HG03469 (cell line): Measurements from ENCODE around the gene SH3PXD2B.
"Not testable (repeated sequence)": the region's sequence is repeated elsewhere in the genome, so short reads cannot be mapped to it uniquely, and the experiment has no call there.

Experiments used
- ATAC-seq: cut with Tn5 transposase; IDR thresholded peaks from one replicate; pipeline ENCODE4 v1.9.1; 2021; ENCODE audit warnings: mild to moderate bottlenecking, moderate library complexity, moderate number of reproducible peaks; ENCODE audit not compliant: unreplicated experiment

SH3PXD2B gene

DNA sequence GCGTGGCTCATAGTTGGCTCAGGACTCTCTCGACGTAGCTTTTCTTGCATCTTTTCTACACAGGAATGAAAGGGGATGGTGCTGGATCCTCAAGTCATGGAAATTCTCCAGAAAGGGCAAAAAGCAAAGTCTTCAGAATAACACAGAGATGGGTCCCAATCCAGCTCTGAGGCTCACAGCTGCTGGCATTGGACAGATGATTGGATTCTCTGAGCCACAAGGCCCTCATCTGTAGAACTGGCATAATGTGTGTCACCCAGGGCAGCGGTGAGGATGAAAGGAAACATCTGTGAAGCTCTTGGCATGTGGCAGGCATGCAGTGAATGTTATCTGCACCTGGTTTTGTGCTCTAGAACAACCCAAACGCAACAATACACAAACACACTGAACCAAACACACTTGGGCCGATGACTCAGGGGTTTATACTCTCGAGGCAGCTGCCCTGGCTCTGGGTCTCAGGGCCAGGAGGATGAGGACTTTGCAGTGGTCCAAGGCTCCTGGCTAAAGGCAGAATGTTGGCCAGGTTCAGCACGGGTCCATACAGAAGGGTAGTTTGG is 106.8 kb downstream of the SH3PXD2B start:
- no peak for ATAC-seq

DNA sequence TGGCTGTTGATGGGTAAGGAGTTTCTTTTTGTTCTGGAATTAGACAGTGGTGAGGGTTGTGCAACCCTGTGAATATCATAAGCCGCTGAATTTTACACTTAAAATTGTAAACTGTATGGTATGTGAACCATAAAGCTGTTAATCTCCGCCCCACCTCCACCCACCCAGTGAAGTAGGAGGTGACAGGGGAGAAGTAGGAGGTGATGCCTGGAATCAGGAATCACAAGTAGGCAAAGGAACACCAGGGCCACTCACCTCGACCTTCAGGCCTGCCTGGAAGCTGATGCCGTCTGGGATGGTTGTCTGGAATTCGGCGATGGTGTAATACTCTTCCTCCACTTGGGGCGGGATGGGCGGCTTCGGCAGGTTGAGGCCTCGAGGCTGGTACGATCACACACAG is 108.4 kb downstream of the SH3PXD2B start:
- no peak for ATAC-seq

DNA sequence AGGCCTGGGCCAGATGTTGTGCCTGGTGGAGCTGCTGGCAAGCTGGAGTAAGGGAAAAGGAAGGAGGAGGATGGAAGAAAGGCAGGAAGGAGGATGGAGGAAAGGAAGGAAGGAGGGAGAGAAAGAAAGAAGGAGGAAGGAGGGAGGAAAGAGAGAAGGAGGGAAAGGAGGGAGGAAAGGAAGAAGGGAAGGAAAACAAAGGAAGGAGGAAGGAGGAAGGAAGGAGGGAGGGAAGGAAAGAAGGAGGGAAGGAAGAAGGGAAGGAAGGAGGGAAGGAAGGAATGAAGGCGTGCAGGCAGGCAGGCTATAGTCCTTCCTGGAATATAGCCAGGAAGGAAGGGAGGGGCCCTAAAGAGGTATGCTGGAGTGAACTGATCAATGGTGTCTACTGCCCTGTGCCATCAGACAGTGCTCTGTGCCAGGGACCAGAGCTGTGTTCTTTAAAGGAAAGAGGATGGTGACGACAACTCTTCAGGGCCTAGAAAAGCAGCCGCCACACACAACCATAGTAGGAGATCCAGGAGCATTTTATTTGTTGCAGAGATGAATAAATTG is 109.4 kb downstream of the SH3PXD2B start:
- ATAC-seq, result no peak

DNA sequence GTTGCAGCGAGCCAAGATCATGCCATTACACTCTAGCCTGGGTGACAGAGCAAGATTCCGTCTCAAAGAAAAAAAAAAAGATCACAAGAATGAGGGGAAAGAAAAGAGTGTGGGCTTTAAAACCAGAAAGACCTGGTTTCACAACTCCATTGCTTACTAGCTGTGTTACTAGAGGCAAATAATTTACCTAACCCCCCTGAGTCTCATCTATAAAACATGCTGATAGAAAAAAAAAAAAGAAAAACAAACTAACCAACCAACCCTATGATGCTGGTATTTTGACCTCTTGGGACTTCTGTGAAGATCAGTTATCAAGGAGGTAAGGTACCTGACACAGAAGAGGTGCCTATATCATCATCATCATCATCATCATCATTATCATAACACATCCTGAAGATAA is 110.6 kb downstream of the SH3PXD2B start:
- no peak for ATAC-seq

DNA sequence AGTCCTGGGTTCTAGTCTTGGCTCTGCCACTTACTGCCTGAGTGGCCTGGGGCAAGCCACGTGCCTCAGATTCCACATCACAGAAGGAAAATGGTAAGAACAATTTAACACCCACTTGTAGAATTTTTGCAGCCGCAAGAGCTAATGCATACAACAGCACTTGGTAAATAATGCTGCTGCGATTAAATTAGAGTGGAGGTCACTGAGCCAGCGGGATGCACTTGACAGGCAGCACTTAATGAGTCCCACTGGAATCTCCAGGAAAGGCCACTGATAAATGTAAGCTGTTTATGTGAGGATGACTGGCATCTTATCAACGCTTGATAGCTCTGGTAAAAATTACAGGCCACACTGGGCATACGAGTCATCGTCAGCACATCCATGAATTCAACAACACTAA is 111.4 kb downstream of the SH3PXD2B start:
- ATAC-seq, result no peak

DNA sequence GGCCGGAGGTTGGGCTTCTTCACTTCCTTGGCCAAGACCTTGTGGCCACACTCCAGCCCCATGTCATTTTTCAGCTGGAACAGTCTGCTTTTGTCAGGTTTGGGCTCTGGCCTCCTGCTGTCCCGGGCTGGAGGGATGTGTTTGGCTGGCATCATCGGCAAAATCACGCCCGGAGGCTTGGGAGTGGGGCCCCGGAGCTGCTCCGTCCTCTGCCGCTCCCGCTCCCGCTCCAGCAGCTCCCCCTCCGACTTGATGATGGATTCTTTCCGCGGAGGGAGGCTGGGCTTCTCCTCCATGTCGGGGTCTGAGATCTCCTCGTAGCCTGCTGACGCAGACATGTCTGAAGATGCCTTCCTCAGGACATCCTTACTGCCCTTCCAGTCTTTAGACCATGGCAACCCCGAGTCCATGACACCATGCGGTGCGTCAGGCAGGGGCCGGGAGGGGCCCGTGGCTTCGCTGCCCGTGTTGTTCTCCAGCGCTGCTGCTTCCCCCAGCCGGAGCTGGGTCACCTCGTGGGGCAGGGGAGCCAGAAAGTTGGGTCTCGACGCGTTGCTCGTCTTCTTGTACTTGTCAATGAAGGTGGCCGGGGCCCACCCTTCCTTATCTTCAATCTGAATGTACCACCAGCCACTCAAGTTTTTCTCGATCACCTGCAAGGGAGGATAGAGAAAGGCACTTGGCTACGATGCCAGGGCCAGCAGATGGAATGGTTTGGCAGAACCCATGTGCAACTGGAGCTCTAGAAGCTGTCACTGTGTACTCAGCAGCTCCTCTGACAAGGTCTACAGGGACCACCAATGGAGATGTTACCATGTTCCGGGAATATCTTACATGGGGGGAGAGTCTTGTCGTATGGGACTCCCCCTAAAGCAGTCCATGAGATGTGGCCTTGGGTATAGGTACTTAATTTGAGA is 114.8 kb downstream of the SH3PXD2B start:
- ATAC-seq, result no peak

DNA sequence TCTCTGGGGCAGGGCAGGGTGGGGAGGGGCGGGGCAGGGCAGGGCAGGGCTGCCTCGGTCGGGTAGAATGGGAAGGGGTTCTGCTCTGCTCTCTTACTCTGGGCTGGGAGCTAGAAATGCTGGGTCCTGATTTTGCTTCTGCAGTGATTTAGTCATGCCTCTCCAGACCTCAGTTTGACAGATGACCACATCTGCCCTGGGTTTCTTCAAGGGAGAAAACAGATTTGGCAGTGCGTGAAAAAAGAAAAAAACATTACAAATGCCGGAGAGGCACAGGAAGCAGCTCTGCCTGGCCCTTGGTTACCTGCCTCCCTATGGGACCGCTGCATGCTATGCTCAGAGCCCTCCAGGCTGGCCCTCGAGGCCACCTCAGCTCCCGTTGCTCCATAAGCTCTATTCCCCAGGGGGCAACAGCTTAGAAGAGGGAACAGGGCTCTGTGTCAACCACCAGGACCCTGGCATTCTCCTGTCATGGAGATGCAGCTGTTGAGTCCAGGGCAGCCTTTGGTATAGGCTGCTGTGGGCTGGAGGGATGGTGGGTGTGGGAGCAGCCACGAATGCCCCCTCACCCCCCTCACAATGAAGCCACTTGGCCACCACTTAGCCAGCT is 117.5 kb downstream of the SH3PXD2B start:
- no peak for ATAC-seq

DNA sequence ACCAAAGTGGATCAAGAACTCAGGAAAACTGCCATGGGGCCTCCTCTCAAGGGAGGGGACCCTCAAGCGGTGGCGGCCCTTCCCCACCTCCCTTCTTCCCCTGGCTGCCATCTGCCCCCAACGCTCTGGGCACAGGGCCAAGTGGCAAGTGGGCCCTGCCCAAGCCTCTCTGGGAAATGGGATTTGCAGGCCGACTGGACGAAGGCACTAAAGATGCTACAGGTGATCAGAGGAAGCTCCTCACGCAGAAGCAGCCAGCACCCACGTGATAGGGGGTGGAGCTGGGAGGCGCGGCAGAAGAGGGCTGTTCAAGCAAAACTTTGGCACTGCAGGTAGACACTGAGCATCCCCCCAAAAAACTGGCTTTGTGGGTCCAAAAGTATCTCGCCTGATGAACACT is 118.1 kb downstream of the SH3PXD2B start:
- no peak for ATAC-seq

DNA sequence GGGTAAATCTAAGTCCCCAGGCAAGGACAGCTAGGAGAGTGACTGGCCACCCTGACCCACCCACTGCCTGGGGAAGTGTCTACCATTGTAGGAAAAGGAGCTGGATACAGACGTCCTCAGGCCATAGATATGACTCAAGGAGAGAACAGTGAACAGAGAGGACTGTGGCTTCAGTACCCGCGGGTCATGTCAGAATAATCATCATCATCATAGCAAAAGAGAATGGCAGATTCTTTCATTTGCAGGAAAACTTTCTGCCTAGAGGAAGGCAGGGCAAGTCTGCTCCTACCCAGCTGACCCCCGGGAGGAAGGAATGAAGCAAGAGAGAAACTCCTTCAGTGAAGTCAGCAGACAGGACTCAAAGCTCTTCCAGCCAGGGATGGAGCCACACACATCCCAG is 118.6 kb downstream of the SH3PXD2B start:
- ATAC-seq, result no peak

DNA sequence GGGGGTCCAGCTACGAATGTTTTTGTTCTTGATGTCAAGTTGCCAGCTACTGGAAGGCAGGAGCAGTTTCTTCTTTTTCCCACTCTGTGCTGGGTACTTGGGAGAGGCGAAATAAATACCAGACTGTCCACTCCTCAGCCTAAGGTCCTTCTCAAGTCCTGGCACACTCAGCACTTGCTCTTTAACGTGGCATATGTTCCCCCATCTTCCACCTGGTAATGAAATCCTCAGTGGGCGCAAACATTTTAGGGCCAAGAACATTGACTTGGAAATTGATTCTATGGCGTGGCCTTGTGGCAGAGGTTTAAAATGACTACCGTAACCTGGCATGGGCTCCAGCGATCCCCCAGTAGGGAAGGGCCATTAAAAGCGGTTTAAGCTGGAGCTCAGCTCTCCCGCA is 119.7 kb downstream of the SH3PXD2B start:
- ATAC-seq, result no peak

DNA sequence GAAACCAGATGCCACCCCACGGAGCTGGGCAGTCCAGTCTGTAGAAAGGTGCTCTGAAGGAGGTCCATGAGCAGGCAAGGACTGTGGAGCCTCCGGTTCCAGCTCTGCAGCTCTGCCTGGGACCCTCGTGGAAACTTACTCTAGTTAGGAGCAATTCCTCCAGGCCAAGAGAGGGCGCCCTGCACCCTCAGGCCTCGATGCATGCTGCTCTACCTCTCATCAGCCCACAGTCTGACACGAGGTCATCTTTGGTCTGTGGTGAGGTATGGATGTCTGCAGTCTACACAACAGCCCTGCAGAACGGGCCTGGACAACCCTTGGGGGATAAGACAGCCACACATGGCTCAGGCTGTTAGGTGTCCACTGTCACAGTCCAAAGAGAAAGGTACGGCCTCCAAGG is 120.1 kb downstream of the SH3PXD2B start:
- no peak for ATAC-seq

DNA sequence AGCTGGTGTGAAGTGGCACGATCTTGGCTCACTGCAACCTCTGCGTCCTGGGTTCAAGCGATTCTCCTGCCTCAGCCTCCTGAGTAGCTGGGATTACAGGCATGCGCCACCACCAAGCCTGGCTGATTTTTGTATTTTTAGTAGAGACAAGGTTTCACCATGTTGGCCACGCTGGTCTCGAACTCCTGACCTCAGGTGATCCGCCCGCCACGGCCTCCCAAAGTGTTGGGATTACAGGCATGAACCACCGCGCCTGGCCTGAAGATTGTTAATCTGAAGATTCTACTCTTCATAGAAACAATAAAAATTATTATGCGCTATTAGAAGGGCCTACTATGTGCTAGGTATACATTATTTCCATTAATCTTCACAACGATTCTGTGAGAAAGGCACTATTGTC is 127.4 kb downstream of the SH3PXD2B start:
- not testable (repeated sequence) for ATAC-seq

DNA sequence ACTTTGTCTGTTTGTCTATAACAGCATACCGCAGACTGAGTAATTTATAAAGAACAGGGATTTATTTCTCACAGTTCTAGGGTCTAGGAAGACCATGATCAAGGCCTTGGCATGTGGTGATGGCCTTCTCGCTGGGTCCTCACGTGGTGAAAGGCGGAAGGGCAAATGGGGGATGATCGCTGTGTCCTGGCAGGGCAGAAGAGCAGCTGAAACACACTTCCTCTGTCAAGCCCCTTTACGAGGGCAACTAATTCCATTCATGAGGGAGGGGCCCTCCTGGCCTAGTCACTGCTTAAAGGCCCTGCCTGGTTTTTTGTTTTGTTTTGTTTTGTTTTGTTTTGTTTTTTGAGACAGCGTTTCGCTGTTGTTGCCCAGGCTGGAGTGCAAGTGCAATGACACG is 128.9 kb downstream of the SH3PXD2B start:
- no peak for ATAC-seq

DNA sequence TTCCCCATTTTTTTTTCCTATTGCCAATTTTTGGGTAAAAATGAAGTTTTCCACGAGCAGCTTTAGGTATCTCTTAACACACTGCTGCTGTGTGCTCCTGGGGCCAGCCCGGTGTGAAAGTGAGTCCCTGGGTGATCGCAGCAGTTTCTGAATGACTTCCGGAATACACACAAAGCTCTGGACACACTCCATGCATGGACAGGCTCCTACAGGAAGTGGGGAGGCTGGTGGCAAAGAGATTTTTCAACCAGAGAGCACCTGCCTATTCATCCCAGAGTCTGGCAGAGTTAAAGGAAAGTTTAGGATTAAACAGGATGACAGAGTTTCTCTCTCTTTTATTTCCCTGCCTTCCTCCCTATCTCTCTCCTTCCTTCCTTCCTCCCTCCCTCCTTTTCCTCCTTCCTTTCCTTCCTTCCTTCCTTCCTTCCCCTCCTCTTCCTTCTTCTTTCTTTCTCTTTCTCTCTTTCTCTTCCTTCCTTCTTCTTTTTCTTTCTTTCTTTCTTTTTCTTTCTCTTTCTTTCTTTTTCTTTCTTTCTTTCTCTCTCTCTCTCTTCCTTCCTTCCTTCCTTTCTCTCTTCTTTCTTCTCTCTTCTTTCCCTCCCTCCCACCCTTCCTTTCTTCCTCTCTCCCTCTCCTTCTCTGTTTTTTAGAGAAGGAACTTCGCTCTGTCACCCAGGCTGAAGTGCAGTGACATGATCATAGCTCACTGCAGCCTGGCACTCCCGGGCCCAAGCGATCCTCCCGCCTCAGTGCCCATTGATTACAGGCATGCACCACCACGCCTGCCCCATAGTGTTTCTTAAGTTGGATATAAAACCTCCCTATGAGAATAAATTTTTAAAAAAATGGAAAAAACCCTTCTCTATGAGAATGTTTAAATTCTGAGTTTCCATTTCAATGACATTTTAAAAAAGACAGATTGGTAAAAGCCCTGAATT is 132.0 kb downstream of the SH3PXD2B start:
- peak; percentile 69 for ATAC-seq

DNA sequence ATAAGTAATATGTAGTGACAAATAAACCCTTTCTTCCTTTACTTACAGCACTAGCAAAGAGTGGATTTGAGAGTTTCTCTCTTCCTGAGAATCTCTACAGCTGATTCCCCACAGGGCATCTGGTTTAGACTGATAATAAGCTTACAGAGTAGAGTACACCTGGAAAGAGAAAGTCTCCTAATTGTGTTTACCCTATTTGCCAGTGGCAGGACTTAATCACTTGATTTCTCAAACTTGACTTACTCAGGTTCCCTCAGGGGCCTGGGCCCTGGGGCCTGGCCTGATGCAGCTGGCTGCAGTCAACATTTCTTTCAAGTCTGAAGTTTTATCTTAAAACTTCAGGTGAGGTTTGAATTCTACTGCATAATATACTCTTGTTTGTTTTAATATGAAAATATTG is 132.7 kb downstream of the SH3PXD2B start:
- ATAC-seq, result no peak

DNA sequence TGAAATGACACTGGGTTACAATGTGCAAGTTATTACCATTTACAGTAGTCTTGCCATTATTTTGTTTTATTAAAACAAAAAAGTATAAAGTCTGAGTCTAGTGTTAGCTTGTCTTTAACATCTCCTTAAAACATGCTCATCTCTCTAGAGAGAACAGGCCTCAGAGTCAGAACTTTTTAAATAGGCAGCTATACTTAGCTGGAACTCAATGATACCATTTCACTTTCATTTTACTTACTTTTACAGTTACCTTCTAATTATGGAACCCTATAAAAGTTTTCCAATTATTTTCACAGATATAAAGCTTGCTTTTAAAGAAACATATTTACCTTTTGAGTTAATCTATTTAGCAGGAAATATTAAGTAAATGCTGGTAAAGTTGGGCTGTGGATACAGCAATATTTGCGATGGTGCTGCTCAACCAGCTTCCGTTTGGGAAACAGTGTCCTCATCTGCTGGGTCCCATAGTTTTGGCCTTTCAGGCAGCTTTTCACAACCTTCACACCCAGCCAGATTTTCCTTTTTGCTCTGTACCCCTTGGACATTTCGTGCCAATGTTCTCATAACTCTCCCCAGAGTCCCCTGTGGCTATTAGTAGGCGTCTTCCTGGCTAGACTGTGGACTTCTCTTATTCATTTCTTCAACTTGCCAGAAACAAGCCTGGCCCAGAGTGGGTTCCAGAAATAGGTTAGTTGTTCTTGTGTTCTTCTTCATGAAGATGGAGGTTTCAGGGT is 134.4 kb downstream of the SH3PXD2B start:
- no peak for ATAC-seq

DNA sequence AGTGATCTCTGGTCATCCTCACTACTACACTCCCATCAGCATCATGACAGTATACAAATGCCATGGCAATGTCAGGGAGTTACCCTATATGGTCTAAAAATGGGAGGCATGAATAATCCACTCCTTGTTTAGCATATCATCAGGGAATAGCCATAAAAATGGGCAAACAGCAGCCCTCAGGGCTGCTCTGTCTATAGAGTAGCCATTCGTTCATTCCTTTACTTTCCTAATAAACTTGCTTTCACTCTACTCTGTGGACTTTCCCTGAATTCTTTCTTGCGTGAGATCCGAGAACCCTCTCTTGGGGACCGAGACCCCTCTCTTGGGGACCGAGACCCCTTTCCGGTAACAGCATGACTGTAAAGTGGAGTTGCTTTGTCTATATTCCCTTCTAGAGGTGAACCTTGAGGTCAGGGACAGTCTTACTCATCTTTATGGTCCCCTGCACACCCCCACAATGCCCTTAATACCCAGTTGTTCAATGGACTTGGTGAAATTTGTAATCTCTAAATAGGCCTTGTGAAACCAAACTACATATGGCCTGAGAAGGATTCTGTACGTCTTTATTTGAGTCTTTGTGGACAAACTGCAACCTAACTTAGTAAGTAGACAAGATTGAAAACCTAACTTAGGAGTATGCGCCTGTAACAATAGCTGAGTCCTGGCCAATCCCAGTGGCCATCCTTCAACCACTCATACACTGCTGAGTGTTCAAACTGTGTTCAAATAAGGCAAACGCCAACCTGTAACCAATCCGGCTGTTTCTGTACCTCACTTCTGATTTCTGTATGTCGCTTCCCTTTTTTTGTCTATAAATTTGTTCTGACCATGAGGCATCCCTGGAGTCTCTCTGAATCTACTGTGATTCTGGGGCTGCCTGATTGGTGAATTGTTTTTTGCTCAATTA is 138.5 kb downstream of the SH3PXD2B start:
- no peak for ATAC-seq

DNA sequence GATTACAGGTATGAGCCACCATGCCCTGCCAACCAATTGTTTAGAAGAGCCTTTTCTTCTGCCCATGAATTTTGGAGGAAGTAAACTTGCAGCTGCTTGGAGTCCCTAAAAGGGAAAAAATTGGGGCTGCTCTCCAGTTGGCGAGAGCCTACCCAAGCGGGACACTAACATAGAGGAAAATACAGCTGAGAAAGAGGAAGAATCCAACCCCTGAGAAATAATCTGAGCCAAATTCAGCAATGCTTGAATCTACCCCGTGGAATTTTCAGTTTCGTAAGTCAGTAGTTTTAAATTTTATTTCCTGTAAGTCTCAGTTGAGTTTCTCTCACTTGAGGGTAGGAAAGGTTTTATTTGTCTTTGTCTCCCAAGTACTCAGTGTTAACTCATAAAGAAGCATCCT is 140.4 kb downstream of the SH3PXD2B start:
- ATAC-seq, result no peak

DNA sequence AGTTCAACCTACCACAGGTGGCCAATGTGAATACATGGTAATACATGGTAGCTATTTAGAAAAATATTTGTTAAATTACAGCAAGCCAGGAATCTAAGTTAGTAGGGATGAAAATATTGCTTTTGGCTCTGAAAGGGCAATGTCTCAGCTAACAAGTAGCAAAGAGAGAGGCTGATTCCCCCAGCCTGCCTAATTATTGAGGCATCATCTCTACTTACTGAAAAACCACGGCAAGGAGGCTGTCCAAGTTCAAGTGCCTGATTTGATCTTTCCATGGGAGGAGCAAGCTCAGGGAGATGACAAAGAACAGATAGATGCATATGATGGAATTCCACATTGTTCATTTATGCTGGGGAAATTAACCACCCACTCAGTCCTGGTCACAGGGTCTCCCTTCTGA is 142.0 kb downstream of the SH3PXD2B start:
- no peak for ATAC-seq
